H9 (cell line): ENCODE results near the gene KIAA1671. TPM values are rescaled to one million over a fixed set of nuclear protein-coding genes. Genes with fewer than 3 reads are reported as not detected.

Experiments used
- DNase-seq: peaks from one replicate; pipeline ENCODE4 v3.0.0-alpha.2; 2017
- H2AFZ ChIP-seq: one replicate; pipeline ENCODE4 v1.6.1; 2013; ENCODE audit warnings: mild to moderate bottlenecking, low read length, control low read depth, moderate library complexity
- H2AK5ac ChIP-seq: 2 replicates; pipeline ENCODE4 v1.6.1; 2013; ENCODE audit warnings: low read length, control low read depth, mixed read lengths; ENCODE audit not compliant: insufficient read length
- H2BK120ac ChIP-seq: one replicate; pipeline ENCODE4 v1.6.1; 2013; ENCODE audit warnings: low read depth, mild to moderate bottlenecking, low read length, control low read depth, inconsistent platforms; ENCODE audit not compliant: poor library complexity, severe bottlenecking
- H2BK12ac ChIP-seq: 2 replicates; pipeline ENCODE4 v1.6.1; 2013; ENCODE audit warnings: low read length, control low read depth, mixed read lengths, low read depth; ENCODE audit not compliant: insufficient read length
- H2BK15ac ChIP-seq: 2 replicates; pipeline ENCODE4 v1.6.1; 2013; ENCODE audit warnings: low read depth, low read length, control low read depth
- H2BK20ac ChIP-seq: one replicate; pipeline ENCODE4 v1.6.1; 2013; ENCODE audit warnings: low read depth, mild to moderate bottlenecking, low read length, control low read depth, inconsistent platforms; ENCODE audit not compliant: poor library complexity, severe bottlenecking
- H2BK5ac ChIP-seq: 2 replicates; pipeline ENCODE4 v1.6.1; 2013; ENCODE audit warnings: low read length, control low read depth, mixed read lengths; ENCODE audit not compliant: insufficient read length
- H3K14ac ChIP-seq: 2 replicates; pipeline ENCODE4 v1.6.1; 2013; ENCODE audit warnings: low read length, control low read depth; ENCODE audit not compliant: insufficient read depth
- H3K18ac ChIP-seq: 2 replicates; pipeline ENCODE4 v1.6.1; 2013; ENCODE audit warnings: low read depth, mild to moderate bottlenecking, mixed read lengths, low read length, control low read depth; ENCODE audit not compliant: insufficient read length
- H3K23ac ChIP-seq: 2 replicates; pipeline ENCODE4 v1.6.1; 2013; ENCODE audit warnings: low read length, control low read depth, mixed read lengths, low read depth; ENCODE audit not compliant: insufficient read length
- H3K23me2 ChIP-seq: 2 replicates; pipeline ENCODE4 v1.6.1; 2013; ENCODE audit warnings: low read depth, mild to moderate bottlenecking, mixed read lengths, low read length, control low read depth; ENCODE audit not compliant: insufficient read length, poor library complexity, severe bottlenecking
- H3K27ac ChIP-seq: 2 replicates; pipeline ENCODE4 v1.5.1; 2013; ENCODE audit warnings: low read length, control low read depth, mixed read lengths, low read depth; ENCODE audit not compliant: insufficient read length
- H3K27me3 ChIP-seq: 2 replicates; pipeline ENCODE4 v1.6.1; 2013; ENCODE audit warnings: low read length, control low read depth, inconsistent platforms; ENCODE audit not compliant: insufficient read depth
- H3K4ac ChIP-seq: 2 replicates; pipeline ENCODE4 v1.6.1; 2013; ENCODE audit warnings: low read depth, mild to moderate bottlenecking, control low read depth, inconsistent platforms, low read length, moderate library complexity
- H3K4me1 ChIP-seq: 2 replicates; pipeline ENCODE4 v1.6.1; 2013; ENCODE audit warnings: low read length, control low read depth, inconsistent platforms; ENCODE audit not compliant: insufficient read depth
- H3K4me2 ChIP-seq: 2 replicates; pipeline ENCODE4 v1.6.1; 2013; ENCODE audit warnings: low read length, control low read depth, mixed read lengths; ENCODE audit not compliant: insufficient read length, insufficient read depth
- H3K56ac ChIP-seq: 2 replicates; pipeline ENCODE4 v1.6.1; 2013; ENCODE audit warnings: low read depth, mild to moderate bottlenecking, mixed read lengths, low read length, control low read depth; ENCODE audit not compliant: insufficient read length
- H3K79me1 ChIP-seq: 2 replicates; pipeline ENCODE4 v1.6.1; 2013; ENCODE audit warnings: low read depth, mild to moderate bottlenecking, moderate library complexity, low read length, control low read depth, inconsistent platforms; ENCODE audit not compliant: insufficient read depth, poor library complexity, severe bottlenecking
- H3K79me2 ChIP-seq: 2 replicates; pipeline ENCODE4 v1.6.1; 2013; ENCODE audit warnings: low read length, control low read depth, inconsistent platforms; ENCODE audit not compliant: insufficient read depth
- H3K9ac ChIP-seq: 2 replicates; pipeline ENCODE4 v1.6.1; 2013; ENCODE audit warnings: low read length, control low read depth, mixed read lengths; ENCODE audit not compliant: insufficient read length; ENCODE audit errors: extremely low read depth
- H3K9me3 ChIP-seq: one replicate; pipeline ENCODE4 v1.6.1; 2013; ENCODE audit warnings: low read depth, low read length, inconsistent platforms; ENCODE audit not compliant: control insufficient read depth
- H3T11ph ChIP-seq: one replicate; pipeline ENCODE4 v1.6.1; 2013; ENCODE audit warnings: mild to moderate bottlenecking, low read length, control low read depth, inconsistent platforms
- H4K20me1 ChIP-seq: one replicate; pipeline ENCODE4 v1.6.1; 2013; ENCODE audit not compliant: control insufficient read depth, insufficient read length, insufficient read depth
- H4K5ac ChIP-seq: 2 replicates; pipeline ENCODE4 v1.6.1; 2013; ENCODE audit warnings: low read depth, mild to moderate bottlenecking, mixed read lengths, low read length, control low read depth; ENCODE audit not compliant: insufficient read length
- H4K8ac ChIP-seq: replicated peaks from 2 replicates; pipeline ENCODE4 v1.6.1; 2013; ENCODE audit warnings: low read length, control low read depth, mixed read lengths, low read depth; ENCODE audit not compliant: insufficient read length
- H4K91ac ChIP-seq: 2 replicates; pipeline ENCODE4 v1.6.1; 2013; ENCODE audit warnings: low read depth, mild to moderate bottlenecking, moderate library complexity, mixed read lengths, low read length, control low read depth; ENCODE audit not compliant: insufficient read length
- H3K27ac Mint-ChIP-seq, 3 experiments: 2 replicates in 2 of 3; 3 replicates in 1 of 3; pipeline ENCODE4 v1.8.0; 2020 to 2021; ENCODE audit warnings: mixed read lengths in 3 of 3, mild to moderate bottlenecking in 1 of 3, moderate library complexity in 1 of 3
- H3K27me3 Mint-ChIP-seq: 2 replicates; pipeline ENCODE4 v1.8.0; 2021; ENCODE audit warnings: low read depth, mild to moderate bottlenecking, moderate library complexity, mixed read lengths
- H3K36me3 Mint-ChIP-seq, 3 experiments: 2 replicates in 2 of 3; 3 replicates in 1 of 3; pipeline ENCODE4 v1.8.0; 2020 to 2021; ENCODE audit warnings: low read depth in 3 of 3, mixed read lengths in 3 of 3; ENCODE audit not compliant: insufficient read depth in 1 of 3
- H3K4me1 Mint-ChIP-seq, 2 experiments: 2 replicates each; pipeline ENCODE4 v1.8.0; 2020; ENCODE audit warnings: mixed read lengths in 2 of 2
- H3K4me3 Mint-ChIP-seq, 2 experiments: 2 replicates in 1 of 2; 3 replicates in 1 of 2; pipeline ENCODE4 v1.8.0; 2020 to 2021; ENCODE audit warnings: mild to moderate bottlenecking in 2 of 2, mixed read lengths in 2 of 2, moderate library complexity in 1 of 2
- H3K9me3 Mint-ChIP-seq, 2 experiments: 2 replicates in 1 of 2; 3 replicates in 1 of 2; pipeline ENCODE4 v1.8.0; 2020; ENCODE audit warnings: mild to moderate bottlenecking in 2 of 2, mixed read lengths in 2 of 2, moderate library complexity in 1 of 2
- CTCF ChIP-seq: fragments of 200-600 bp; sonication (generic); conservative IDR thresholded peaks from 3 replicates; pipeline ENCODE4 v1.8.0; 2021; ENCODE audit warnings: antibody characterized with exemption, mild to moderate bottlenecking
- WGBS: extraction: QIAGEN DNeasy Blood & Tissue Kit; methylation state at CpG from one replicate; pipeline ENCODE4 v1.1.7; 2013; ENCODE audit warnings: missing lambda C conversion rate, low lambda C conversion rate, mixed read lengths; ENCODE audit not compliant: insufficient read length; ENCODE audit errors: extremely low coverage; 5-methylcytosine and 5-hydroxymethylcytosine counted together
- total RNA-seq: library from RNA; stranded (reverse); gene quantifications from 2 replicates; pipeline ENCODE4 v1.2.1, GENCODE V29; 2021

Gene KIAA1671
- total RNA-seq, 1 experiment from 2014 or later, result 22.6 TPM

GRCh38 chr22:24985826-24986214 lies 33.3 kb downstream of the KIAA1671 start:
- H2BK20ac ChIP-seq, result no peak overlapping the region
- no peak overlapping the region for H2BK15ac ChIP-seq
- H3K79me1 ChIP-seq, result no peaks in the 10 kb centered on the region
- no peak for DNase-seq
- H2BK120ac ChIP-seq, result no peak overlapping the region
- no peak overlapping the region for H3K56ac ChIP-seq
- H3K23ac ChIP-seq, result no peak overlapping the region
- no peak overlapping the region for H3K9ac ChIP-seq
- no peak overlapping the region for H2BK12ac ChIP-seq
- no peak overlapping the region for H3K14ac ChIP-seq
- no CpG with 5 or more reads among the region's 9 CpGs for WGBS
- no peak overlapping the region for H3T11ph ChIP-seq
- peaks cover 0 to 6% (median 5%) of the 10 kb centered on the region in 3 experiments; a peak in 2 of 7 replicates for H3K36me3 Mint-ChIP-seq
- H2AFZ ChIP-seq, result no peak overlapping the region
- no peaks in the 10 kb centered on the region for H4K20me1 ChIP-seq
- H3K9me3 ChIP-seq, result no peaks in the 10 kb centered on the region
- H3K4me3 Mint-ChIP-seq, result peak overlapping the region in 1 of 2 experiments; percentile 38; a peak in 1 of 5 replicates
- no peaks in the 10 kb centered on the region for H3K27me3 Mint-ChIP-seq
- H3K4me1 ChIP-seq, result no peaks in the 10 kb centered on the region; the same call in 1 of the 2 replicates
- H3K4me1 Mint-ChIP-seq, result peaks cover 42 to 52% of the 10 kb centered on the region in 2 experiments
- H3K18ac ChIP-seq, result no peak overlapping the region
- H4K8ac ChIP-seq, result no peak overlapping the region
- H3K27me3 ChIP-seq, result no peaks in the 10 kb centered on the region
- no peak overlapping the region for H2BK5ac ChIP-seq
- H3K4me2 ChIP-seq, result no peak overlapping the region
- peak overlapping the region; percentile 73 to 86 (median 76); a peak in 6 of 7 replicates for H3K27ac Mint-ChIP-seq
- no peak overlapping the region for H3K4ac ChIP-seq
- no peak overlapping the region for H2AK5ac ChIP-seq
- peaks cover 0 to 2% of the 10 kb centered on the region in 2 experiments; a peak in 2 of 5 replicates for H3K9me3 Mint-ChIP-seq
- H4K5ac ChIP-seq, result no peak overlapping the region
- H3K27ac ChIP-seq, result no peak overlapping the region
- H3K79me2 ChIP-seq, result peaks cover 2% of the 10 kb centered on the region; the same call in 1 of the 2 replicates
- H3K23me2 ChIP-seq, result no peaks in the 10 kb centered on the region
- no peak for TF ChIP-seq CTCF
- H4K91ac ChIP-seq, result no peak overlapping the region
